Esophagus (tissue), 2 donors: ENCODE results near the gene INCA1. TPM values are rescaled to one million over a fixed set of nuclear protein-coding genes. Genes with fewer than 3 reads are reported as not detected.

ENCODE experiments used
- H3K27ac ChIP-seq, 2 donors: one replicate each; pipeline ENCODE4 v1.5.1; 2013; ENCODE audit warnings: low read depth in 2 of 2, mild to moderate bottlenecking in 2 of 2, inconsistent platforms in 1 of 2, low read length in 1 of 2, moderate library complexity in 1 of 2
- H3K27me3 ChIP-seq, 2 donors: one replicate each; pipeline ENCODE4 v1.6.1; 2013; ENCODE audit warnings: low read length in 2 of 2, control low read depth in 1 of 2, mild to moderate bottlenecking in 1 of 2; ENCODE audit not compliant: insufficient read depth in 2 of 2, control insufficient read depth in 1 of 2
- H3K36me3 ChIP-seq, 2 donors: one replicate each; pipeline ENCODE4 v1.6.1; 2013; ENCODE audit warnings: low read length in 1 of 2; ENCODE audit not compliant: control insufficient read depth in 2 of 2, insufficient read depth in 2 of 2
- H3K4me1 ChIP-seq, 2 donors: one replicate each; pipeline ENCODE4 v1.6.1; 2013; ENCODE audit warnings: low read length in 1 of 2; ENCODE audit not compliant: control insufficient read depth in 2 of 2, insufficient read depth in 2 of 2
- H3K4me3 ChIP-seq, 2 donors: one replicate each; pipeline ENCODE4 v1.5.1; 2013; ENCODE audit warnings: low read length in 2 of 2, mild to moderate bottlenecking in 2 of 2, low read depth in 1 of 2, moderate library complexity in 1 of 2
- H3K9me3 ChIP-seq, 2 donors: one replicate each; pipeline ENCODE4 v1.6.1; 2013; ENCODE audit warnings: mild to moderate bottlenecking in 2 of 2, low read depth in 1 of 2, low read length in 1 of 2, moderate library complexity in 1 of 2; ENCODE audit not compliant: control insufficient read depth in 2 of 2, insufficient read depth in 1 of 2
- WGBS, 2 donors: extraction: QIAGEN DNeasy Blood & Tissue Kit; methylation state at CpG; one replicate each; pipeline ENCODE4 v1.1.7; 2013; 5-methylcytosine and 5-hydroxymethylcytosine counted together
- polyA plus RNA-seq, 2 donors: library from polyadenylated mRNA; stranded (reverse); fragments of 200-250 nt; gene quantifications; one replicate each; pipeline ENCODE4 v1.2.3, GENCODE V29; 2013
- donor health status: healthy with polysubstance abuse.
- donor health status: Bipolar disorder and iron deficiency.

The INCA1 gene
- polyA plus RNA-seq, 2 donors = 0.67 to 1.2 TPM

DNA sequence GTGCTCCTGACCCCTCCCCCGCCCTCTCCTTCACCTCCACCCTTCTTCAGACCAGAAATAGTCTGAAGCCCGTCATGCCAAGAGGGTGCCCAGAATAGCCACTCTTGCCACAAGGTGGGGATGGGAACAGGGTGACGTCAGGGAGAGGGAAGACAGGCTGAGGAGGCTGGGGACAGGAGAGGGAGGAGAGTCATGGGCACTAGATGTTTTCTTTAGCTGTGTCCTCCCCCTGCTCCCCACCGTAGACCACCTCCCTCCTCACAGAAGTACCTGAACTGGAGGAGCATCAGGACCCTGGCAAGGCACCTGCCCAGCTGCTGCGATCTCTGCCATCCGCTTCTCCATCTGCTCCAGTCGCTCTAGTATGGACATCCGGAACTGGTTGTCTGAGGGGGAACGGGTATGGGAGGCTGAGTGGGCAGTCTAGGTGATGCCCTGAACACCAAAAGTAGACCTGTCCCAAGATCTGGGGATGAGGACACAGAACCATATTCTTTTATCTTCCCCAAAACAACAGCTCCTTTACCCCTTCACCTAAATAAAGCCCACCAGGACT lies 23.1 kb downstream of the INCA1 start:
- 85 to 87% methylated on average over 9 of the region's 9 CpGs for WGBS, 2 donors
- H3K27me3 ChIP-seq = no peaks in the 10 kb centered on the region
- no peaks in the 10 kb centered on the region for H3K9me3 ChIP-seq
- H3K27ac ChIP-seq = no peak overlapping the region
- H3K36me3 ChIP-seq = peaks cover 18 to 44% of the 10 kb centered on the region in 2 donors
- peaks cover 0 to 3% of the 10 kb centered on the region in 2 donors for H3K4me1 ChIP-seq
- no peak overlapping the region for H3K4me3 ChIP-seq

DNA sequence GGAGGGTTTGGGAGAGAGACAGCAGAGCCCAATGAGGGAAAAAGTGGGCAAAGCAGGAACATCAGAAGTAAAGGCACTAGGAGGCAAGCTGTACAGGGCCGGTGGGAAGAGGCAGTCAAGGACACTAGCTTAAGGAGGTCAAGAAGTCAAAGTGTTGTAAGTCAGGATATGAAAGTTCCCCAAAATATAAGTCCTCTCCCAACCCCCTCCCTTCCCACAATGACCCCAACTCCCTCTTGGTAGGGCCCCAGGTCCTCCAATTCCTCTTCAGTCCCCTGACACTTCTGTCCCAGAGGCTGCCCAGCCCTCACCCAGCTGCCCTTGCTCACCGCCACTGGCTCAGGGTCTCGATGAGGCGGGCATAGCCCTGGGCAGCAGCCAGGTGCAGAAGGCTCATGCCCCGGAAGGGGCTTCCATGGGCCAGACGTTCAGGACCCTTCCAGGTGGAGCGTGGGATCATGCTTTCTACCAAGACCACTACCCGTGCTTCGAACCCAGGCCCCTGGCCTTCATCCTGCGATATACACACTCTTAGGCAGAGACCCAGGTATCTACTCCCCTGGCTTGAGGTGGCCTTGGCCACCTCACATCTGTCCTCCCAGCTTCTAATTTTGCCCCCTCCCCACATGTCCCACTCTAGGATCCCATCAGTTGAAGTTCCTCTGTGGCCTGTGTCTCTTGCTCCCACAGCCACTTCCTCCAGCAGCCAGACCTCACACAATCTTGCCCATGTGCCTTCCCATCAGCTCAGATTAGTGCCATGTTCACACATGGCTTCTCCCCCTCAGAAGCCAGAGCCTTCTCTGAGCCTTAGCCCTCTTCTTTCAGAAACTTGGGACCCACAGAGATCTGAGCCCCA lies 23.8 kb downstream of the INCA1 start:
- H3K36me3 ChIP-seq = peaks cover 12 to 40% of the 10 kb centered on the region in 2 donors
- peaks cover 6 to 10% of the 10 kb centered on the region in 2 donors for H3K4me1 ChIP-seq
- no peaks in the 10 kb centered on the region for H3K27me3 ChIP-seq
- no peak overlapping the region for H3K4me3 ChIP-seq
- 86 to 92% methylated on average over 10 of the region's 10 CpGs for WGBS, 2 donors
- H3K9me3 ChIP-seq = no peaks in the 10 kb centered on the region
- H3K27ac ChIP-seq = no peak overlapping the region

DNA sequence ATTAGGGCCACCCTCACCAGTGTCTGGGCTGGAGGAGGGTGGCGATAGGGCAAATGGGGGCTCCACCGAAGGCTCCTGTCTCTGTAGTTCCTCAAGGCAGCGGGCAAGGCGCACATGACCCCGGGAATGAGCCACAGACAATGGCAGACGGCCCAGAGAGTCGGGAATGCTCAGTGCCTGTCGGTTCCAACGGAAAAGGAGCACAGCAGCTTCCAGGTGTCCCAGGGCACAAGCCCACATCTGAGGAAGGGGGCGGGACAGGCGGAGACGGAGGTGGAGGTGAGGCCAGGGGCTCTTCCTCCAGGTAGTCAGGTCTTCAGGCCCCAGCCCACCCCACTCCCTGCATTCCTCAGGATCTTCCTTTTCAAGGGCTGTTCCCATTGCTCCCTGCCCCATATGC lies 24.6 kb downstream of the INCA1 start:
- 81 to 88% methylated on average over 12 of the region's 12 CpGs for WGBS, 2 donors
- H3K4me1 ChIP-seq = peaks cover 9 to 15% of the 10 kb centered on the region in 2 donors
- H3K27ac ChIP-seq = no peak overlapping the region
- H3K27me3 ChIP-seq = no peaks in the 10 kb centered on the region
- peaks cover 7 to 35% of the 10 kb centered on the region in 2 donors for H3K36me3 ChIP-seq
- H3K9me3 ChIP-seq = no peaks in the 10 kb centered on the region
- no peak overlapping the region for H3K4me3 ChIP-seq

DNA sequence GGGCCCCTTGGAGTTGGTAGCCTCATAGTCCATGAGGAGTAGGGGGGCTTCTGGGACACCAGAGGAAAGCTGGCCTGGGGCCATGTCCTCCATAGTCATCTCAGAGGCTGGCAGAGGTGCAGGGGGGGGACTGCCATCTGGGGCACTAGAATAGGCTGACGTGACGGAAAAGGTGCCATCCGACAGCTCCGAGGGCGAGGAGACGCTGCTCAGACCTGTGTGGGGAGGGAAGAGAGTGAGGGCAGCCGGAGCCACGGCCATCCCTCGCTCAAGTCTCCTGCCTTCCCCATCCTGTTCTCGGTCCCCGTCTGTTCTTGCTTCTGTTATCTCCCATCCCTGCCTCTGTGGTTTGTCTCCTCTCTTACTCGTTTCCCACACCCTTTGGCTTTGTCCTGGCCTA lies 25.0 kb downstream of the INCA1 start:
- H3K4me3 ChIP-seq = no peak overlapping the region
- H3K27ac ChIP-seq = no peak overlapping the region
- H3K9me3 ChIP-seq = no peaks in the 10 kb centered on the region
- no peaks in the 10 kb centered on the region for H3K27me3 ChIP-seq
- peaks cover 9 to 15% of the 10 kb centered on the region in 2 donors for H3K4me1 ChIP-seq
- peaks cover 7 to 32% of the 10 kb centered on the region in 2 donors for H3K36me3 ChIP-seq
- WGBS, 2 donors = 92 to 94% methylated on average over 10 to 12 of the region's 12 CpGs

DNA sequence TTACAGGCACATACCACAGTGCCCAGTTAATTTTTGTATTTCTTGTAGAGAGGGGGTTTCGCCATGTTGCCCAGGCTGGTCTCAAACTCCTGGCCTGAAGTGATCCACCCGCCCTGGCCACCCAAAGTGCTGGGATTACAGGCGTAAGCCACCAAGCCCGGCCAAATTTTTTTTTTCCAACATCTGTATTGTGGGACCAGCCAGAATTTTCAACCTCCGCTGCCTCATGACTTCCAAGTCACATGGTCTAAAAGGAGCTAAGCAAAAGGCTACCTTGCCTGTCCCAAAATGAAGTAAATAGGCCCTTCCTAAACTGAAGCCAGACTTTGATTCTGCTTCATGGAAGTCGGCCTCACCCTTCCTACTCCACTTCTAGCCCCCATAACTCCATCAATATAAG lies 25.5 kb downstream of the INCA1 start:
- Histone ChIP-seq H3K27ac (no peak overlapping the region), H3K4me3 (no peak overlapping the region), H3K9me3 (no peaks in the 10 kb centered on the region), H3K4me1 (peaks cover 9 to 15% of the 10 kb centered on the region in 2 donors), H3K36me3 (peaks cover 7 to 29% of the 10 kb centered on the region in 2 donors), H3K27me3 (no peaks in the 10 kb centered on the region)
- 85 to 86% methylated on average over 6 of the region's 6 CpGs for WGBS, 2 donors

DNA sequence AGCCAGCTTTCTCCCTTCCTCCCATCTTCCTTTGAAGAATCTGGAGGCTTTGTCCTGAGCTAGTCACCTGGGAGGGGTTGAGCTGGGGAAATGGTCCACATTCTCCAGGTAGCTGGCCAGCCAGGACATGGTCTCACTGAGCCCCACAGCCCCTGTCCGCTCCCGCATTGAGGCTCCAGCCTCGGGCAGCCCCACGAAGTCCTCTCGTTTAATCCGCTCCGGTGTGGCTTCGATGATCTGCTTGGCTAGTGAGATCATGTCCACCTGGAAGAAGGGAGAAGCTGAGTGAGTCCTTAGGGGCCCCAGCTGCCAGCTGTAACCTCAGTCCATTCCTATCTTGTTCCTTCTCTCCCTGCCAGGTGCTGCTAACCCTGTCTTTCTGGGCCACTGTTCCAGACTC lies 27.0 kb downstream of the INCA1 start:
- 93 to 97% methylated on average over 8 of the region's 8 CpGs for WGBS, 2 donors
- Histone ChIP-seq H3K9me3 (no peaks in the 10 kb centered on the region), H3K36me3 (peaks cover 7 to 29% of the 10 kb centered on the region in 2 donors), H3K4me1 (peaks cover 9 to 18% of the 10 kb centered on the region in 2 donors), H3K27me3 (no peaks in the 10 kb centered on the region), H3K4me3 (no peak overlapping the region), H3K27ac (peak overlapping the region in 1 of 2 donors; percentile 8)

DNA sequence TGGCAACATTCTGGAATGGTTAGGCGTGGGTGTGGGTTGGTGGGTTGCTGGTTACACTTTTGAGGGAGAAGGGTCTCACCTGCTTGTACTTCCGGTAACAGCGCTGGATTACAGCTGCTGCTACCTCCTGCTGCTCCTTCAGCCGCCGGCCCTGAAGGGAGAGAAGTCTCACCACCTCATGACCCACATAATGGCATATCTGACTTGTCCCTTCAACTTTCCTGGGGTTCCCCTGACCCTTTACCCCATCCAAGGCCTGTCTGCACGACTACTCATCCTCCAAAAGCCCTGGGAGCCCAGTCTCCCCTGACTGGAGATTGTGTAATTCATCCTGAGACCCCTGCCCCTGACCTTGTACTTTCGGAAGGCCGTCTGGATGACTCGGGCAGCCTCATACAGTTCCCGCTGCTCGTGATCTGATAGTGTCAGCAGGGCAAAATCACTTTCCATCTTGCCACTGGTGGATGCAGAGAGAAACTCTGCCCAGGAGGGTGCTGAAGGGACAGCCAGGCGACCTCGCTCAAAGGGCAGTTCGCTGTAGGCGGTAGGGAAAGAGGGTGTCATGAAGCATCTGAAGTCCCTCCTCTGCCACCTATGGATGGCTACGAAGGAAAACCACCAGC lies 27.7 kb downstream of the INCA1 start:
- Histone ChIP-seq H3K4me3 (no peak overlapping the region), H3K27me3 (no peaks in the 10 kb centered on the region), H3K36me3 (peaks cover 5 to 31% of the 10 kb centered on the region in 2 donors), H3K27ac (peak overlapping the region; percentile 87 to 99), H3K4me1 (peaks cover 9 to 18% of the 10 kb centered on the region in 2 donors), H3K9me3 (no peaks in the 10 kb centered on the region)
- 75 to 79% methylated on average over 16 of the region's 16 CpGs for WGBS, 2 donors

DNA sequence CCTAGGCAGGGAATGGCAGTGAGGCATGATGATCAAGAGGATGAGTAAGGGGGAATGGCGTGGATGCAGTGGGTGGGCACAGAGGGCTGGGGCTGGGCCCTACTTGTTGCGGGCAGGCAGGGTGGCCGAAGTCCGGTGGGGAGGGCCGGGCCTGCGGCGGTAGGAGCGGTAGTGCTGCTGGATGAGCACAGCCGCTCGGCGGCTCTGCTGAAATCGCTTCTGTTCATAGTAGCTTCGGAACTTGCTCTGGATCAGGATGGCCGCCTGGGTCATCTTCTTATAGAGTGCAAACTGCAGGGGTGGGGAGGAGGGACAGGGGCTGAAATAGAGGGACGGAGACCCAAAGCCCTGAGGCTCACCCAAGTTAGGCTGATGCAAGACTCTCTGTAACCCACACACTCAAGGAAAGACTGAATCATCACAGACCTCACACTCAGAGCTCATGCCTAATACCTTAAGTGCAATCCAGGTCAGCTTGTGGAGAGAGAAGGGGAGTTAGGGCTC lies 28.2 kb downstream of the INCA1 start:
- WGBS, 2 donors = 59 to 74% methylated on average over 15 of the region's 15 CpGs
- Histone ChIP-seq H3K4me1 (peaks cover 9 to 18% of the 10 kb centered on the region in 2 donors), H3K9me3 (no peaks in the 10 kb centered on the region), H3K36me3 (peaks cover 0 to 27% of the 10 kb centered on the region in 2 donors), H3K27me3 (no peaks in the 10 kb centered on the region), H3K27ac (peak overlapping the region; percentile 87 to 99), H3K4me3 (peak overlapping the region; percentile 20 to 65)

DNA sequence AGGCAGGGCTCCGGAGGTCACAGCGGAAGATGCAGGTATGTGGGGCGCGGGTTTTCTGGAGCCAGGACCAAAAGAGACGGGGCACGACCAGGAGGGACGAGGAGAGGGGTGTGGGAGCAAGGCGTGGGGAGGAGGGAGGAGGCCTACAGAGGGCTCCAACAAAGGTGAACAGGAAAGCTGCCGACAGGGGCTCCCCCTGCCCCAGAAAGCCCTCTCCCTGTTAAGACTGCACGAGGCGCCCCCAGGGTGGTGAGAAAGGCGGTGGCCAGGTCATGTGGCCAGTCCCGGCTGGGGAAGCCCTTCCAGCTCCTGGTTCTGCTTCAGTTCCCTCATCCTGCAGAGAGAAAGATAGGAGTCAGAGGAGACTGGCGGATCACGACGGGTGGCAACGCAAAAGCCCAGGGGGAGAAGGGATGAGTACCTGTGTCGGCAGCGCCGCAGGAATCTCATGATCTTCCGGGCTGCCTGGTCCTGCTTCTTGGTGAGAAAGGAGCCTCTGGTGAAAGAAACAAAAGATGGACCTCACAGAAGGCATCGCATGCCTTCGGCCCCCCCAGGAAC lies 28.8 kb downstream of the INCA1 start:
- H3K27ac ChIP-seq = peak overlapping the region; percentile 87 to 99
- peaks cover 9 to 18% of the 10 kb centered on the region in 2 donors for H3K4me1 ChIP-seq
- peak overlapping the region; percentile 55 to 65 for H3K4me3 ChIP-seq
- peaks cover 0 to 23% of the 10 kb centered on the region in 2 donors for H3K36me3 ChIP-seq
- H3K9me3 ChIP-seq = no peaks in the 10 kb centered on the region
- no peaks in the 10 kb centered on the region for H3K27me3 ChIP-seq
- 18 to 22% methylated on average over 23 of the region's 23 CpGs for WGBS, 2 donors
